Testis (tissue), 2 donors: ENCODE data around the gene C19orf33.

Experiments used
- POLR2A ChIP-seq: fragments of 450-650 bp; IDR thresholded peaks from one replicate; pipeline ENCODE4 v1.6.1; 2017; ENCODE audit warnings: antibody characterized with exemption, mild to moderate bottlenecking, moderate library complexity
- TF ChIP-seq, protein P1 (sequence below), 3 experiments: fragments of 450-650 bp in 2 of 3; fragments of 200-600 bp in 1 of 3; sonication (generic) in 1 of 3; IDR thresholded peaks; one replicate each; pipeline ENCODE4 v1.5.1; 2016 to 2019; ENCODE audit warnings: antibody characterized with exemption in 3 of 3, mild to moderate bottlenecking in 2 of 3, moderate library complexity in 1 of 3

GRCh38 chr19:38333245-38333644 is 29.2 kb downstream of the C19orf33 start:
- TF ChIP-seq, protein P1, sequence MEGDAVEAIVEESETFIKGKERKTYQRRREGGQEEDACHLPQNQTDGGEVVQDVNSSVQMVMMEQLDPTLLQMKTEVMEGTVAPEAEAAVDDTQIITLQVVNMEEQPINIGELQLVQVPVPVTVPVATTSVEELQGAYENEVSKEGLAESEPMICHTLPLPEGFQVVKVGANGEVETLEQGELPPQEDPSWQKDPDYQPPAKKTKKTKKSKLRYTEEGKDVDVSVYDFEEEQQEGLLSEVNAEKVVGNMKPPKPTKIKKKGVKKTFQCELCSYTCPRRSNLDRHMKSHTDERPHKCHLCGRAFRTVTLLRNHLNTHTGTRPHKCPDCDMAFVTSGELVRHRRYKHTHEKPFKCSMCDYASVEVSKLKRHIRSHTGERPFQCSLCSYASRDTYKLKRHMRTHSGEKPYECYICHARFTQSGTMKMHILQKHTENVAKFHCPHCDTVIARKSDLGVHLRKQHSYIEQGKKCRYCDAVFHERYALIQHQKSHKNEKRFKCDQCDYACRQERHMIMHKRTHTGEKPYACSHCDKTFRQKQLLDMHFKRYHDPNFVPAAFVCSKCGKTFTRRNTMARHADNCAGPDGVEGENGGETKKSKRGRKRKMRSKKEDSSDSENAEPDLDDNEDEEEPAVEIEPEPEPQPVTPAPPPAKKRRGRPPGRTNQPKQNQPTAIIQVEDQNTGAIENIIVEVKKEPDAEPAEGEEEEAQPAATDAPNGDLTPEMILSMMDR (IDR thresholded peaks at IDR 0.05): no peak
- TF ChIP-seq POLR2A: no peak
